Measurements from ENCODE around the gene PCDHGB4.
"Not testable (repeated sequence)": the region's sequence is repeated elsewhere in the genome, so short reads cannot be mapped to it uniquely, and the experiment has no call there.

The PCDHGB4 gene

DNA sequence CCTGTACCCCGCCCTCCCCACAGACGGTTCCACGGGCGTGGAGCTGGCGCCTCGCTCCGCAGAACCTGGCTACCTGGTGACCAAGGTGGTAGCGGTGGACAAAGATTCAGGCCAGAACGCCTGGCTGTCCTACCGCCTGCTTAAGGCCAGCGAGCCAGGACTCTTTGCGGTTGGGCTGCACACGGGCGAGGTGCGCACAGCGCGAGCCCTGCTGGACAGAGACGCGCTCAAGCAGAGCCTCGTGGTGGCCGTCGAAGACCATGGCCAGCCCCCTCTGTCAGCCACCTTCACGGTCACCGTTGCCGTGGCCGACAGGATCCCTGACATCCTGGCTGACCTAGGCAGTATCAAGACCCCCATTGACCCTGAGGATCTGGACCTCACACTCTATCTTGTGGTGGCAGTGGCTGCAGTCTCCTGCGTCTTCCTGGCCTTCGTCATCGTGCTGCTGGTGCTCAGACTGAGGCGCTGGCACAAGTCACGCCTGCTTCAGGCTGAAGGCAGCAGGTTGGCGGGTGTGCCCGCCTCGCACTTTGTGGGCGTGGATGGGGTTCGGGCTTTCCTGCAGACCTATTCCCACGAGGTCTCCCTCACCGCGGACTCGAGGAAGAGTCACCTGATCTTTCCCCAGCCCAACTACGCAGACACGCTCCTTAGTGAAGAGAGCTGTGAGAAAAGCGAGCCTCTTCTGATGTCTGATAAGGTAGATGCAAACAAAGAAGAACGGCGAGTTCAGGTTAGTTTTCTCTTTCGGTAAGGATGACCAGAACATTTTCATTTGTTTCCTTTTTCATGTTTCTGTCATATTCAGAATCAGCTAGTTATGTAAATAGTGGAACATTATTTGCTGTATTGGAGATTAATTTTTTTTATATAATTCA is 21.2 kb upstream of the PCDHGB4 start:
- no peak for DNase-seq (ENCODE audit: low read depth in 3 of 3, low spot score in 1 of 3)

DNA sequence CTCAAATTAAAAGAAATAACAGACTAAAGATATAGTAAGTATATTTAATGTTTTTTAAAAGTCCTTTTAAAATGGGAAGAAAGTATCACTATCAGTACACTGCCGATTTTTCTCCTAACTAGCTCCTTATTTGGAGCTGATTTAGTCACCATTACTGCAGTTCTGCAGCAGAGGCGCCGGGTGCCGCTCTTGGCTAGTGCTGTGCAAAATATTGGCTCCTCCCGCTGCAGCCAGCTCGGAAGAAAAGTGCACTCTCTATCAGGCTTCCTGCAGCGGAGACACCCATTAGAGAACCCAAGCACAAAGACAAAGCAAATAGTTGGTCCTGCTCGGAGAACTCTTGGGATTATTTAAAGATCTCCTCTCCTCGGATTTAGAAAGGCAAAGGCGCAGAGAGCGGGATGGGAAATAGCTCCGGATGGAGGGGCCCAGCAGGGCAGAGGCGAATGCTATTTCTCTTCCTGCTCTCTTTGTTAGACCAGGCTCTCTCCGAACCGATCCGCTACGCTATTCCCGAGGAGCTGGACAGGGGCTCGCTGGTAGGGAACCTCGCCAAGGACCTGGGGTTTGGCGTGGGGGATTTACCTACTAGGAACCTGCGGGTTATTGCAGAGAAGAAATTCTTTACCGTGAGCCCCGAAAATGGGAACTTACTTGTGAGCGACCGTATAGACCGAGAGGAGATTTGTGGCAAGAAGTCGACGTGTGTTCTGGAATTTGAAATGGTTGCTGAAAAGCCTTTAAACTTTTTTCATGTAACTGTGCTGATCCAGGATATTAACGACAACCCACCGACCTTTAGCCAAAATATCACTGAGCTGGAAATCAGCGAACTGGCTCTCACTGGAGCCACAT is 17.3 kb upstream of the PCDHGB4 start, which contains the start of gene PCDHGB3:
Gene PCDHGB3, plus strand, starts transcription at position 249 of the 855 bp plus-strand sequence. Its CDS starts 153 bp downstream, at position 402.
- peak in 1 of 3 donors; percentile 11 for DNase-seq (ENCODE audit: low read depth in 3 of 3, low spot score in 1 of 3)

DNA sequence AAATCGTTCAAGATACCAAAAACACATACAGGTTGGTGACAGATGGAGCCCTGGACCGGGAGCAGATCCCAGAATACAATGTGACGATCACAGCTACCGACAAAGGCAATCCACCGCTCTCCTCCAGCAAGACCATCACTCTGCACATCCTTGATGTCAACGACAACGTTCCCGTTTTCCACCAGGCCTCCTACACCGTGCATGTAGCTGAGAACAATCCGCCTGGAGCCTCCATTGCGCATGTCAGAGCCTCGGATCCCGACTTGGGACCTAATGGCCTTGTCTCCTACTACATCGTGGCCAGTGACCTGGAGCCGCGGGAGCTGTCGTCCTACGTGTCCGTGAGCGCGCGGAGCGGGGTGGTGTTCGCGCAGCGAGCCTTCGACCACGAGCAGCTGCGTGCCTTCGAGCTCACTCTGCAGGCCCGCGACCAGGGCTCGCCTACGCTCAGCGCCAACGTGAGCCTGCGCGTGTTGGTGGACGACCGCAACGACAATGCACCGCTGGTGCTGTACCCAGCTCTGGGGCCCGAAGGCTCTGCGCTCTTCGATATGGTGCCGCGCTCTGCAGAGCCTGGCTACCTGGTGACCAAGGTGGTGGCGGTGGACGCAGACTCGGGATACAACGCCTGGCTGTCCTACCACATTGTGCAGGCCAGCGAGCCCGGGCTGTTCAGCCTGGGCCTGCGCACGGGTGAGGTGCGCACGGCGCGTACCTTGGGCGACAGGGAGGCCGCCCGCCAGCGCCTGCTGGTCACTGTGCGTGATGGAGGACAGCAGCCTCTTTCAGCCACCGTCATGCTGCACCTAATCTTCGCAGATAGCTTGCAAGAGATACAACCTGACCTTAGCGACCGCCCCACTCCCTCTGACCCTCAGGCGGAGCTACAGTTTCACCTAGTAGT is 15.7 kb upstream of the PCDHGB4 start:
- no peak for DNase-seq (ENCODE audit: low read depth in 3 of 3, low spot score in 1 of 3)

DNA sequence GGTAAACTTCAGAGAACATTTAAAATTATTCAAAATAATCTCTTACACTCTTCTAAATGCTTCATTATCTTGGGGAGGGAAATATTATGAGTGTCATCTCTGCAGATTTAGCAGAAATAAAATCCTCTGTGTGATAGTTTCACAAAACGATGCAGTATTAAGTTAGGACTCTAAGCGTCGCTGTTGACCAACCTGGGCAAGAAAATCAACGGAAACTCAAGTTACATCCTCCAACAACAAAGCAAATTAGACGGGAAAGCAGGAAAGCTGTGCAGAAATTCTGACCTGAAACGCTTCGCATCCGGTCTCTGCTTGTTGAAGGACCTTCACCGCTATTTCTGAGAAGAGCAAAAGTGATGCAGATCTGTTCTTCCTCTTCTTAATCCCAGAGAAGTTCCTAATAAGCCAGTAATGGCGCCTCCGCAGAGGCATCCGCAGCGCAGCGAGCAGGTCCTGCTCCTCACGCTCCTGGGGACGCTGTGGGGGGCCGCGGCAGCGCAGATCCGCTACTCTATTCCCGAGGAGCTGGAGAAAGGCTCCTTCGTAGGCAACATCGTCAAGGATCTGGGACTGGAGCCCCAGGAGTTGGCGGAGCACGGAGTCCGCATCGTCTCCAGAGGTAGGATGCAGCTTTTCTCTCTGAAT is 13.7 kb upstream of the PCDHGB4 start, which contains the start of gene PCDHGA6:
Gene PCDHGA6, plus strand, starts transcription at position 219 of the 645 bp plus-strand sequence. Its CDS starts 193 bp downstream, at position 412.
- DNase-seq (ENCODE audit: low read depth in 3 of 3, low spot score in 1 of 3) = no peak

DNA sequence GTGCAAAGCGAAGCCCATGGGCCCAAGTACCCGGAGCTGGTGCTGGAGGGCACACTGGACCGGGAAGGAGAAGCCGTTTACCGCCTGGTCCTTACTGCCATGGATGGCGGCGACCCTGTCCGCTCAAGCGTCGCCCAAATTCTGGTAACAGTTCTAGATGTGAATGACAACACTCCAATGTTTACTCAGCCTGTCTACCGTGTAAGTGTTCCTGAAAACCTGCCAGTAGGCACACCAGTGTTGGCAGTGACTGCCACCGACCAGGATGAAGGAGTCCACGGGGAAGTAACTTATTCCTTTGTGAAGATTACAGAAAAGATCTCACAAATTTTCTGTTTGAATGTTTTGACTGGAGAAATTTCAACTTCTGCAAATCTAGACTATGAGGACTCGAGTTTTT is 12.9 kb upstream of the PCDHGB4 start:
- DNase-seq (ENCODE audit: low read depth in 3 of 3, low spot score in 1 of 3) = no peak

DNA sequence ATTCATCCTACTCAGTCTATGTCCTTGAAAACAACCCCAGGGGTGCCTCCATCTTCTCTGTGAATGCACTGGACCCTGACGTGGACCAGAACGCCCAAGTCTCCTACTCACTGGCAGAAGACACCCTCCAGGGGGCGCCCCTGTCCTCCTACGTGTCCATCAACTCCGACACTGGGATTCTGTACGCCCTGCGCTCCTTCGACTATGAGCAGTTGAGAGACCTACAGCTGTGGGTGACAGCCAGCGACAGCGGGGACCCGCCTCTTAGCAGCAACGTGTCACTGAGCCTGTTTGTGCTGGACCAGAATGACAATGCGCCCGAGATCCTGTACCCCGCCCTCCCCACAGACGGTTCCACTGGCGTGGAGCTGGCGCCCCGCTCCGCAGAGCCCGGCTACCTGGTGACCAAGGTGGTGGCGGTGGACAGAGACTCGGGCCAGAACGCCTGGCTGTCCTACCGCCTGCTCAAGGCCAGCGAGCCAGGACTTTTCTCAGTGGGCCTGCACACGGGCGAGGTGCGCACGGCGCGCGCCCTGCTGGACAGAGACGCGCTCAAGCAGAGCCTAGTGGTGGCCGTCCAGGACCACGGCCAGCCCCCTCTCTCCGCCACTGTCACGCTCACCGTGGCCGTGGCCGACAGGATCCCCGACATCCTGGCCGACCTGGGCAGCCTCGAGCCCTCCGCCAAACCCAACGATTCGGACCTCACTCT is 11.9 kb upstream of the PCDHGB4 start:
- DNase-seq (ENCODE audit: low read depth in 3 of 3, low spot score in 1 of 3) = not testable (repeated sequence)

DNA sequence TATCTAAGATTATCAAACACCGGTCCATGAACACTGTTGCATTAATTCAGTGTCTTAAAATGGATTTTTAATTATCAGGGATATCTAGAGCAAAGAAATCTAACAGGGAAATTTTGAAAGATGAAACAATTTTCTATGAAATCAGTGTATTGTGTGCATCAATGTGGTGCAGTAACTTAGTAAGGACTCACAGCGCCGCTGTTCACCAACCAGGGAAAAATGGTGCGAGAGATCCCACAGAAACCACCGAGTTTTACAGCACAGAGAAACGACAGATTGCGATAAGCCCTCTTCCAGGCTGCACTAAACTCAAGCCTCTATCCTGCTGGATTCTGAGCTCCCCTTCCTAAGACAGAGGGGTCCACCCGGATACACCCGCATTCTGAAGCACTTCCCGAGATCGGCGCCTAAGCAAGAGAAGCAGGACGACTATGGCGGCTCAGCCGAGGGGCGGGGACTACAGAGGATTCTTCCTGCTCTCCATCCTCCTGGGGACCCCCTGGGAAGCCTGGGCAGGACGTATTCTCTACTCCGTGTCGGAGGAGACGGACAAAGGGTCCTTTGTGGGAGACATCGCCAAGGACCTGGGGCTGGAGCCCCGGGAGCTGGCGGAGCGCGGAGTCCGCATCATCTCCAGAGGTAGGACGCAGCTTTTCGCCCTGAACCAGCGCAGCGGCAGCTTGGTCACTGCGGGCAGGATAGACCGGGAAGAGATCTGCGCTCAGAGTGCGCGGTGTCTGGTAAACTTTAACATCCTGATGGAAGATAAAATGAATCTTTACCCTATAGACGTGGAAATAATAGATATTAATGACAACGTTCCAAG is 4.8 kb upstream of the PCDHGB4 start, which contains the start of gene PCDHGA7:
Gene PCDHGA7, plus strand, starts transcription at position 274 of the 826 bp plus-strand sequence. Its CDS starts 158 bp downstream, at position 432.
- DNase-seq (ENCODE audit: low read depth in 3 of 3, low spot score in 1 of 3) = no peak

DNA sequence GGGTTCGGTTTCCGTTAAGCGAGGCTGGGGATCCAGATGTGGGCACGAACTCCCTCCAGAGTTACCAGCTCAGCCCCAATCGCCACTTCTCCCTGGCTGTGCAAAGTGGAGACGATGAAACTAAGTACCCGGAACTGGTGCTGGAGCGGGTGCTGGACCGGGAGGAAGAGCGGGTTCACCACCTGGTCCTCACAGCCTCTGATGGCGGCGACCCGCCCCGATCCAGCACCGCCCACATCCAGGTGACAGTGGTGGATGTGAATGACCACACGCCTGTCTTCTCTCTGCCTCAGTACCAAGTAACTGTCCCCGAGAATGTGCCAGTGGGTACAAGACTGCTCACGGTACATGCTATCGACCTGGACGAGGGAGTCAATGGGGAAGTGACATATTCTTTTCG is 4.2 kb upstream of the PCDHGB4 start:
- DNase-seq (ENCODE audit: low read depth in 3 of 3, low spot score in 1 of 3) = no peak

DNA sequence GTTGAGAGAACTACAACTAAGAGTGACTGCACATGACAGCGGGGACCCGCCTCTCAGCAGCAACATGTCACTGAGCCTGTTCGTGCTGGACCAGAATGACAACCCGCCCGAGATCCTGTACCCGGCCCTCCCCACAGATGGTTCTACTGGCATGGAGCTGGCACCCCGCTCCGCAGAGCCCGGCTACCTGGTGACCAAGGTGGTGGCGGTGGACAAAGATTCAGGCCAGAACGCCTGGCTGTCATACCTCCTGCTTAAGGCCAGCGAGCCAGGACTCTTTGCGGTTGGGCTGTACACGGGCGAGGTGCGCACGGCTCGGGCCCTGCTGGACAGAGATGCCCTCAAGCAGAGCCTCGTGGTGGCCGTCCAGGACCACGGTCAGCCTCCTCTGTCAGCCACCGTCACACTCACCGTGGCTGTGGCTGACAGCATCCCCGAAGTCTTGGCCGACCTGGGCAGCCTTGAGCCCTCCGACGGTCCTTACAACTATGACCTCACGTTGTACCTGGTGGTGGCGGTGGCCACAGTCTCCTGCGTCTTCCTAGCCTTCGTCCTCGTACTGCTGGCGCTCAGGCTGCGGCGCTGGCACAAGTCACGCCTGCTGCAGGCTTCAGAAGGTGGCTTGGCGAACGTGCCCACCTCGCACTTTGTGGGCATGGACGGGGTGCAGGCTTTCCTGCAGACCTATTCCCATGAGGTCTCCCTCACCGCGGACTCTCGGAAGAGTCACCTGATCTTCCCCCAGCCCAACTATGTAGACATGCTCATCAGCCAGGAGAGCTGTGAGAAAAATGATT is 2.8 kb upstream of the PCDHGB4 start:
- no peak for DNase-seq (ENCODE audit: low read depth in 3 of 3, low spot score in 1 of 3)

DNA sequence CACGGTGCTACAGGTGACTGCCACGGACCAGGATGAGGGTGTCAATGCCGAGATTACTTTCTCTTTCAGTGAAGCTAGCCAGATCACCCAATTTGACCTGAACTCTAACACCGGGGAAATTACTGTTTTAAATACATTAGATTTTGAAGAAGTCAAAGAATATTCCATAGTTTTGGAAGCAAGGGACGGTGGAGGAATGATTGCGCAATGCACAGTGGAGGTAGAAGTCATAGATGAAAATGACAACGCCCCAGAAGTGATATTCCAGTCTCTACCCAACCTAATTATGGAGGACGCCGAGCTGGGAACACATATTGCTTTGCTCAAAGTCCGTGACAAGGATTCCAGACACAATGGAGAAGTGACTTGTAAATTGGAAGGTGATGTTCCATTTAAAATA is 1.2 kb downstream of the PCDHGB4 start:
- no peak for DNase-seq (ENCODE audit: low read depth in 3 of 3, low spot score in 1 of 3)

DNA sequence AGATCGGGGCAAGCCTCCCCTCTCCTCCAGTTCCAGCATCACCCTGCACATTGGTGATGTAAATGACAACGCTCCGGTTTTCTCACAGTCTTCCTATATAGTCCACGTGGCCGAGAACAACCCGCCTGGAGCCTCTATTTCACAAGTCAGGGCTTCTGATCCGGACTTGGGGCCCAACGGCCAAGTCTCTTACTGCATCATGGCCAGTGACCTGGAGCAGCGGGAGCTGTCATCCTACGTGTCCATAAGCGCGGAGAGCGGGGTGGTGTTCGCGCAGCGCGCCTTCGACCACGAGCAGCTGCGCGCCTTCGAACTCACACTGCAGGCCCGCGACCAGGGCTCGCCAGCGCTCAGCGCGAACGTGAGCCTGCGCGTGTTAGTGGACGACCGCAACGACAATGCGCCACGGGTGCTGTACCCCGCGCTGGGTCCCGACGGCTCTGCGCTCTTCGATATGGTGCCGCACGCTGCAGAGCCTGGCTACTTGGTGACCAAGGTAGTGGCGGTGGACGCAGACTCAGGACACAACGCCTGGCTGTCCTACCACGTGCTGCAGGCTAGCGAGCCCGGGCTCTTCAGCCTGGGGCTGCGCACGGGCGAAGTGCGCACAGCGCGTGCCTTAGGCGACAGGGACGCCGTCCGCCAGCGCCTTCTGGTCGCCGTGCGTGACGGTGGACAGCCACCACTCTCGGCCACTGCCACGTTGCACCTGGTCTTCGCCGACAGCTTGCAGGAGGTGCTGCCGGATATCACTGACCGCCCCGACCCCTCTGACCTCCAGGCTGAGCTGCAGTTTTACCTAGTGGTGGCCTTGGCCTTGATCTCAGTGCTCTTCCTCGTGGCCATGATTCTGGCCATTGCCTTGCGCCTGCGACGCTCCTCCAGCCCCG is 1.9 kb downstream of the PCDHGB4 start:
- no peak for DNase-seq (ENCODE audit: low read depth in 3 of 3, low spot score in 1 of 3)

DNA sequence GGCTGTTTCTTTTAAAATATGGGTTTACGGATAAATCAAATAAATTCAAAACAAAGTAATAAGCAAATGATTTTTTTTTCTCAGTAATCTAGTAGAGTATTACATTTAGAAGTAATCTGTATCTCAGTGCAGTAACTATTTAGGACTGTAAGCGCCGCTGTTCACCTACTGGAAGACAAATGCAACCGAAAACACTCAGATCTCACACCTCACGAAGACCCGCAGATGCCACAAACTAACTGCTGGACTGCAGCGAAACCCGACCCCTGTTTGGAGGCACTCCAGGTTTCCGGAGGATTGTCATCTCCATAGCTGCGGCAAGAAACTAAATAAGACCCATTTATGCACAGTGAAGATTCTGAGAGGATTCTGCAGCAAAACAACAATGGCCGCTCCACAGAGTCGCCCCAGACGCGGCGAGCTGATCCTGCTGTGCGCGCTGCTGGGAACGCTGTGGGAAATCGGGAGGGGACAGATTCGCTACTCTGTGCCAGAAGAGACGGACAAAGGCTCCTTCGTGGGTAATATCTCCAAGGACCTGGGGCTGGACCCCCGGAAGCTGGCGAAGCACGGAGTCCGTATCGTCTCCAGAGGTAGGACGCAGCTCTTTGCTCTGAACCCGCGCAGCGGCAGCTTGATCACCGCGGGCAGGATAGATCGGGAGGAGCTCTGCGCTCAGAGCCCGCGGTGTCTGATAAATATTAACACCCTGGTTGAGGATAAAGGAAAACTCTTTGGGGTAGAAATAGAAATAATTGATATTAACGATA is 5.1 kb downstream of the PCDHGB4 start, which contains the start of gene PCDHGA8:
Gene PCDHGA8, plus strand, starts transcription at position 205 of the 770 bp plus-strand sequence. Its CDS starts 181 bp downstream, at position 386.
- no peak for DNase-seq (ENCODE audit: low read depth in 3 of 3, low spot score in 1 of 3)

DNA sequence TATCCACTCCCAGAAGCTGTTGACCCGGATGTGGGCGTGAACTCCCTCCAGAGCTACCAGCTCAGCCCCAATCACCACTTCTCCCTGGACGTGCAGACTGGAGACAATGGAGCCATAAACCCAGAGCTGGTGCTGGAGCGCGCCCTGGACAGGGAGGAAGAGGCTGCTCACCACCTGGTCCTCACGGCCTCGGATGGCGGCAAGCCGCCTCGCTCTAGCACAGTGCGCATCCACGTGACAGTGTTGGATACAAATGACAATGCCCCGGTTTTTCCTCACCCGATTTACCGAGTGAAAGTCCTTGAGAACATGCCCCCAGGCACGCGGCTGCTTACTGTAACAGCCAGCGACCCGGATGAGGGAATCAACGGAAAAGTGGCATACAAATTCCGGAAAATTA is 5.8 kb downstream of the PCDHGB4 start:
- DNase-seq (ENCODE audit: low read depth in 3 of 3, low spot score in 1 of 3) = no peak

DNA sequence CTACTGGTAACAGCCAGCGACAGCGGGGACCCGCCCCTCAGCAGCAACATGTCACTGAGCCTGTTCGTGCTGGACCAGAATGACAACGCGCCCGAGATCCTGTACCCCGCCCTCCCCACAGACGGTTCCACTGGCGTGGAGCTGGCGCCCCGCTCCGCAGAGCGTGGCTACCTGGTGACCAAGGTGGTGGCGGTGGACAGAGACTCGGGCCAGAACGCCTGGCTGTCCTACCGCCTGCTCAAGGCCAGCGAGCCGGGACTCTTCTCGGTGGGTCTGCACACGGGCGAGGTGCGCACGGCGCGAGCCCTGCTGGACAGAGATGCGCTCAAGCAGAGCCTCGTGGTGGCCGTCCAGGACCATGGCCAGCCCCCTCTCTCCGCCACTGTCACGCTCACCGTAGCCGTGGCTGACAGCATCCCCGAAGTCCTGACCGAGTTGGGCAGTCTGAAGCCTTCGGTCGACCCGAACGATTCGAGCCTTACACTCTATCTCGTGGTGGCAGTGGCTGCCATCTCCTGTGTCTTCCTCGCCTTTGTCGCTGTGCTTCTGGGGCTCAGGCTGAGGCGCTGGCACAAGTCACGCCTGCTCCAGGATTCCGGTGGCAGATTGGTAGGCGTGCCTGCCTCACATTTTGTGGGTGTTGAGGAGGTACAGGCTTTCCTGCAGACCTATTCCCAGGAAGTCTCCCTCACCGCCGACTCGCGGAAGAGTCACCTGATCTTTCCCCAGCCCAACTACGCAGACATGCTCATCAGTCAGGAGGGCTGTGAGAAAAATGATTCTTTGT is 7.1 kb downstream of the PCDHGB4 start:
- not testable (repeated sequence) for DNase-seq (ENCODE audit: low read depth in 3 of 3, low spot score in 1 of 3)
